Measurements from ENCODE around the gene FERD3L. TPM values are rescaled to one million over a fixed set of nuclear protein-coding genes. Genes with fewer than 3 reads are reported as not detected.

FERD3L gene
- polyA plus RNA-seq, 1 donor (not counting 4 experiments of a cell fraction or from before 2014, with no cell fraction given): not detected

- Histone ChIP-seq H4K20me1 (ENCODE audit: control insufficient read depth, extremely low read depth, insufficient read depth, low read length) (no peaks in the 10 kb centered on the region), H3K4me3 (ENCODE audit: control insufficient read depth in 2 of 3, extremely low read depth in 1 of 3, insufficient read depth in 2 of 3, low read depth in 1 of 3, low read length in 3 of 3) (no peak overlapping the region), H3K4me2 (ENCODE audit: control insufficient read depth, extremely low read depth, insufficient read depth, low read depth, low read length) (no peak overlapping the region), H3K36me3 (ENCODE audit: control insufficient read depth in 2 of 2, extremely low read depth in 1 of 2, insufficient read depth in 2 of 2, low read length in 2 of 2) (no peaks in the 10 kb centered on the region), H3K9me1 (ENCODE audit: control insufficient read depth, extremely low read depth, insufficient read depth, low read length) (no peaks in the 10 kb centered on the region), H3K9me3 (ENCODE audit: control insufficient read depth, low read depth, low read length) (no peaks in the 10 kb centered on the region), H3K27me3 (ENCODE audit: control insufficient read depth, extremely low read depth, insufficient read depth, low read length) (peaks cover 3% of the 10 kb centered on the region), H3K4me1 (ENCODE audit: control insufficient read depth, extremely low read depth, insufficient read depth, low read length) (no peaks in the 10 kb centered on the region), H3K9ac (ENCODE audit: control insufficient read depth, extremely low read depth, insufficient read depth, low read length) (no peak overlapping the region), H3K27ac (ENCODE audit: control insufficient read depth, insufficient read depth, low read length) (no peak overlapping the region), H3K79me2 (ENCODE audit: control insufficient read depth, insufficient read depth, low read length) (no peaks in the 10 kb centered on the region), H2AFZ (ENCODE audit: control insufficient read depth, low read length) (no peak overlapping the region)
- dilution Hi-C loops (cut with MboI; ENCODE audit: extremely low pct_ligation_motif_present, low sequenced_read_pairs): no loop called here
- no peak for DNase-seq (ENCODE audit: low read depth, low spot score)
- TF ChIP-seq CTCF (optimal IDR thresholded peaks at IDR 0.05 in 1 of 3, IDR thresholded peaks at IDR 0.05 in 1 of 3, conservative IDR thresholded peaks at IDR 0.05 in 1 of 3; ENCODE audit: extremely low read depth in 1 of 3, insufficient read depth in 2 of 3, low read length in 3 of 3) (no peak), EZH2 (IDR thresholded peaks at IDR 0.05; ENCODE audit: low read length) (no peak)
- FAIRE-seq: no peak
Measured at GRCh38 chr7:19097165-19098055, 47.8 kb downstream of the FERD3L start.

GRCh38 chr7:19095353-19095860, 49.8 kb downstream of the FERD3L start:
- H3K4me2 ChIP-seq (ENCODE audit: control insufficient read depth, extremely low read depth, insufficient read depth, low read depth, low read length): no peak overlapping the region
- FAIRE-seq (no peak), DNase-seq (ENCODE audit: low read depth, low spot score) (no peak)
- H3K27ac ChIP-seq (ENCODE audit: control insufficient read depth, insufficient read depth, low read length): no peak overlapping the region
- H3K36me3 ChIP-seq (ENCODE audit: control insufficient read depth in 2 of 2, extremely low read depth in 1 of 2, insufficient read depth in 2 of 2, low read length in 2 of 2): no peaks in the 10 kb centered on the region
- H3K27me3 ChIP-seq (ENCODE audit: control insufficient read depth, extremely low read depth, insufficient read depth, low read length): no peaks in the 10 kb centered on the region
- TF ChIP-seq CTCF (optimal IDR thresholded peaks at IDR 0.05 in 1 of 3, IDR thresholded peaks at IDR 0.05 in 1 of 3, conservative IDR thresholded peaks at IDR 0.05 in 1 of 3; ENCODE audit: extremely low read depth in 1 of 3, insufficient read depth in 2 of 3, low read length in 3 of 3) (no peak), EZH2 (IDR thresholded peaks at IDR 0.05; ENCODE audit: low read length) (no peak)
- no peak overlapping the region for H3K9ac ChIP-seq (ENCODE audit: control insufficient read depth, extremely low read depth, insufficient read depth, low read length)
- H3K79me2 ChIP-seq (ENCODE audit: control insufficient read depth, insufficient read depth, low read length): no peaks in the 10 kb centered on the region
- H2AFZ ChIP-seq (ENCODE audit: control insufficient read depth, low read length): no peak overlapping the region
- H3K4me1 ChIP-seq (ENCODE audit: control insufficient read depth, extremely low read depth, insufficient read depth, low read length): no peaks in the 10 kb centered on the region
- dilution Hi-C loops (cut with MboI; ENCODE audit: extremely low pct_ligation_motif_present, low sequenced_read_pairs): no loop called here
- no peaks in the 10 kb centered on the region for H4K20me1 ChIP-seq (ENCODE audit: control insufficient read depth, extremely low read depth, insufficient read depth, low read length)
- no peaks in the 10 kb centered on the region for H3K9me1 ChIP-seq (ENCODE audit: control insufficient read depth, extremely low read depth, insufficient read depth, low read length)
- H3K9me3 ChIP-seq (ENCODE audit: control insufficient read depth, low read depth, low read length): no peaks in the 10 kb centered on the region
- H3K4me3 ChIP-seq (ENCODE audit: control insufficient read depth in 2 of 3, extremely low read depth in 1 of 3, insufficient read depth in 2 of 3, low read depth in 1 of 3, low read length in 3 of 3): no peak overlapping the region

Other genes with a start within 250 kb of the FERD3L start
- gene TWIST1, start 27.8 kb downstream of the FERD3L start, polyA plus RNA-seq: 1.5 to 3.0 TPM (median 1.7 TPM) in 3 replicates

Data from keratinocyte (primary cell).